Activated CD8-positive, alpha-beta memory T cell treated with anti-CD3 and anti-CD28 coated beads, Interleukin-2, amount 50 U/mL, for 48 hours (primary cell): ENCODE results near the gene TAF4.

Source experiments
- DNase-seq: peaks from one replicate; pipeline ENCODE4 v3.0.0-alpha.2; 2020

The TAF4 gene

DNA sequence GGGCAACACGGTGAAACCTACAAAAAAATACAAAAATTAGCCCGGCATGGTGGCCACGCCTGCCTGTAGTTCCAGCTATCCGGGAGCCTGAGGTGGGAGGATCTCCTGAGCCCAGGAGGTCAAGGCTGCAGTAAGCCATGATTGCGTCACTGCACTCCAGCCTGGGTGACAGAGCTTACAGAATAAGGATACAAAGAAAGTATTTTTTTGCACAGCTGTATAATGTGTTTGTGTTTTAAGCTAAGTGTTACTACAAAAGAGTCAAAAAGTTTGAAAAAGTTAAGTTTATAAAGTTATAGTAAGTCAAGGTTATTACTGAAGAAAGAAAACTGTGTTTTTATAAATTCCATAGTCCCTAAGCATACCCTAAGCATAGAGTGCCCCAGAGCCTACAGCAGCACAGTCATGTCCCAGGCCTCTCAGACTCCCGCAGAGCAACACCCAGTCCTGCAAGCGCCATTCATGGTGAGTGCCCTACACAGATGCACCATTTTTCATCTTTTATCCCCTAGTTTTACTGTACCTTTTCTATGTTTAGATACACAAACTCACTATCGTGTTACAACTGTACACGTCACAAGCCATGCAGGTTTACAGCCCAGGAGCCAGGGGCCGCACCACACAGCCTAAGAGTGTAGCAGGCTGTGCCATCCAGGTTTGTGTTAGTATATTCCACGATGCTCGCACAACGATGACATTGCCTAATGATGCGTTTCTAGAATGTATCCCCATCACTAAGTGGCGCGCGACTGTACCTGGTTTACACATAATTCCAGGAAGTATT, 22.4 kb downstream of the TAF4 start:
- DNase-seq = no peak

DNA sequence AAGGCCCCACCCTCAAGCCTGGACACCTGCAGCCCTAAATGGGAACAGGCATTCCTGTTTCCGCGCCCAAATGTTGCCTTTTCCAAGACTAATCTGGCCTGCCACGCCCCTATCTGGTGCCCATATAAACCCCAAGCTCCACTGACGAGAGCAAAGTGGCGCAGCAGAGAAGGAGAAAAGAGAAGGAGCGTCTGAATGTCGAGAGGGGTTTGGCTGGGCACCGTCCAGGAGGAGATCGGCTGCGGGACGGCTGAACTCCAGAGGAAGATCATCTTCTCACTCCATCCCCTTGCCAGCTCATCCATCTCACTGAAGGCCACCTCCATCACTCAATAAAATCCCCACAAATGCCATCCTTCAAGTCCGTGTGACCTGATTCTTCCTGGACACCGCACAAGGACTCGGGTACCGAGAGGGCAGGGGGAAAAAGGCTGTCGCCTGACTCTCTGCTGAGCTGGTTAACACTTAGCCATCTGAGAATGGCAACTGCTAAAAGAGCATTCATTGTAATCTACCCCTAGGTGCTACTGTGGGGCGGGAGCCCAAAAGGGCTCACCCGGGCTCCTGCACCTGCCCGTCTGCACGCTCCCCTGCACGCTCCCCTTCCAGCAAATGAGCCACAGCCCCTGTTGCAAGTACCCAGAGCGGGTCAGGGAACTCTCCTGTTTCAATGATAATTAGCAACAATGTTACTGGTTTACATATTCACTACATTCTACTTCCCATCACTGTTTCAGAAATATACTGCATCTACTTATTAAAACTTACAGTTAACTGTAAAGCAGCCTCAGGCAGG, 23.5 kb downstream of the TAF4 start:
- no peak for DNase-seq

DNA sequence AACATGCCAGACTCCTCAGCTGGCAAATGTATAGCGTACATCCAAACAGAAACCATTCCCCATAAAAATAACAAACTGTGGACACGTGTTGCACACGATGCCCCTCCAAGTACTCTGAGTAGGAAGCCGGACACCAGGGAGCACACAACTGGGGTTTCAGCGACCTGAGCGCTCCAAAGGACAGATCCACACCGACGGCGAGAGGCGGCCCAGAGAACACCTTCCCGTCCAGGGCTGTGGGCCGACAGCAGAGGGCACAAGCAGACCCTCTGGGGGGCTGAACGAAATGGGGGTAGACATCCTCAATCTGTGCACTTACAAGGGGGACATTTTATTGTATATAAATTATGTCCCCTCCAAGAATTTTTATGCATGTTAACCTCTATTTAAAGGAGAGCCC, 24.7 kb downstream of the TAF4 start:
- no peak for DNase-seq

DNA sequence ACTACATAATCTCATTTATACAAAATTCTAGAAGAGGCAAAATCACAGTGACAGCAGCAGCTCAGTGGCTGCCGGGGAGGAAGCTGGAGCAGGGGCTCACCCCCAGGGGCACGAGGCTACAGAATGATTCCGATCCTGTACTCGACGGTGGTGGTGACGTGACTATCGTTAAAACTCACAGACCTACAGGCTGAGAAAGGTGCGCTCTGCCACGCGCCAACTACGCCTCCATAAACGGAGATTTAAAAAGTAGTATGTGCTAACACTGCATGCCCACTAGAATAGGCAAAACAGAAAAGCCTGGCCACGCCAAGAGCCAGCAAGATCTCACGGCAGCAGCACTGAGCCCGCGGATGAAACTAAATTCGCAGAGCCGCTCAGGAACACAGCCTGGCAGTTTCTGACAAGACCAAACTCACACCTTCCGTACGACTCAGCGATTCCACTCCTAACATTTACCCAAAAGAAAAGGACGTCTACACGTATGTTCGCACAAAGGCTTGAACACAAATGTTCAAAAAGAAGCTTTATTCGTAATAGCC, 25.2 kb downstream of the TAF4 start:
- DNase-seq = no peak

DNA sequence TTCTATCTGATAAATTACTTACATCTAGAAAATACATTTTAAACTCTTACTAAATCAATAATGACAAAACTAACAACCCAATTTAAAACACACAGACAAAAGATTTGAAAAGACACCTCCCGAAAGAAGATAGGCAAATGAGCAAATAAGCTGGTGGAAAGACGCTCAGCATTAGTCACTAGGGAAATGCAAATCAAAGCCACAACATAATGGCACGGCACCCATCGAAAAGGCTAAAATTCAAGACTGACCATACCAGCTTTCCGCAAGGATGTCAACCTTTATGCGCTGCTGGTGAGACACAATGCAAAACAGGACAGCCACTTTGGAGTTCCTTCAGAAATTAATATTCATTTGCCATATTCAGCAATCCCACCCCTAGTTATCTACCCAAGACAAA, 25.9 kb downstream of the TAF4 start:
- DNase-seq = no peak

DNA sequence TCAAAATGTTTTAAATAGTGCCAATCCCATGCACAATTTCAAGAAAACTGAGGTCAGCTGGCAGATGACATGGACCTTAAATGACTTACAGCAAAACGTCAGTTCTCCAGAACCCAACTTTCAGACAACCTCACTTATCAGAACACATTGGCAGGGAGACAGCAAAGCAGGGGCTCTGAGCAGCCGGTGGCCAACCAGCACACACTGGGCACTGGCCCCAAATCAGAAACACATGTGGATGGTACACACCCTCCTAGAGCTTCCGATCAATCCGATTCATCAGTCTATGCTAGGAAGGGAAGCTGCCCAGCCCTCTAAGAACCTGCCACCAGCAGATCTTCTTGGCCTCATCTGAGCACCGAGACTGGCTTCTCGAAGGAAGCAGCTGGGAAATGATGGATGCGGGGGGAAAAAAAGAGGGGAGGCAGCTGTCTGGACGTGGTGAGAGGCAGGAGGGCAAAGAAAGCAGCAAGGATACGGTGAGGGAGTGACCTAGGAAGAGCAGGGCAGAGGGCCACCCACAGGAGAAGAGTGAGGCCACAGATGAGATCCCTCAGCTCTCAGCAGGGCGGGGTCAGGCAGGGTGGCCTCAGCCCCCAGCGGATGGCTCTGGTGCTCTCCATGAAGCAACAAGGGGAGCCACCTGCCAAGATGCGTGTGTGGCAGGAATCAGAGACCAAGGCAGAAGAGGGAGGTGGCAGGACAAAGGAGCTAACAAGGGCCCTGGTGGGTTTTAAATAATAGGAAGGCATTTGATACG, 32.9 kb downstream of the TAF4 start:
- no peak for DNase-seq

DNA sequence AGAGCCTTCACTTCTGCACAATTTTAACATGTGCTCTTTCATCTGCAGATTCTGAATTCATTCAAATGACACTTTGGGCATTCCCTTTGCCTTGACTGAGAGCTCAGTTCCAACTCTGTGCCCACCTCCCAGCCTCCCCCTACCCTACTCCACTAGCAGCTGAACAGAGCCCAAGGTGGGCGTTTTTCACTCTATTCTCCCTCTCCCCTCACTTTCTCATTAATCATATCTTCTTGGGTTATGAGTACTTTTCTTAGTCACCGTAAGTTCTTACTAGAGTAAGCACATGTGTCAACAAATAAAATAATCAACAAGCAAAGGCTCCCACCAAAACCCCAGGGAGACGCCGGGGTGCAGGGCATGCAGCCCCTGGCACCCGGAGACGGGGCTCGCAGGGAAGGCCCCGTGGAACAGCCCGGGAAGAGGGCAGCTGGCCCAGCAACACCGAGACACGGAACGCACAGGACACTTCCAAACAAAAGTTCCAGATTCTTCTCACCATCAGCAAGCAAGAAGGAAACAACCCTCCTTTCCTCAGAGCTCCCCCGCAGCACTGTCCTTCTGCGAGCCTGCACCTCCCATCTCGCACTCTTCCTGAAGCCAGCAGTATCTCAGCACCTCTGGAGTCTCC, 34.1 kb downstream of the TAF4 start:
- DNase-seq = no peak

DNA sequence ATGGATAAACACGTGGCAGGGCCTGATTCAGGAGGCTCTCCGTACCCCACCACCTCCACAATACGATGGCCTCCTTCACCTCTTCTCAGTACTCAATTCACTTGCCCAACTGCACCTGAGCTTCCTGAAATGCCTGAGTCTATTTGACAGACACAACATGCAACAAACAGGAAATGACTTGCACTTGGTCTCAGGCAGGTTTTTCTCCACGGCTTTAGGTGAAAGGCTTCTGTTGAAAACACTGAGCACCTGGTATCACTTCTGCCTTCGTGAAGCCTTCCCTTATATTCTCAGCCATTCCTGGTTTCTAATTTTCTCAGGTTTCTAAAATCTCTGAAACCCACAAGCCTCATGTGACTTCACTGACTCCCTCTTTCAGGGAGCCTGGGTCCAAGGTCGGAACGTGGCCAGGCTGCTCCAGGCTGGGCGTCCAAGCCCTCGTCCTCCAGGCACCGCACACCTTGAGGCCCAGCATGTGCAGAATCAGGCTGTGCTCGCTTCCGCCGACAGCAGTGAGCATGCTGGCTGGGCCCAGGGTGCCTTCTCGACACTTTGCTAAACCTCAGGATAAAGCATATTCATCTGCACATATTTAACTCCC, 34.7 kb downstream of the TAF4 start:
- DNase-seq = no peak

DNA sequence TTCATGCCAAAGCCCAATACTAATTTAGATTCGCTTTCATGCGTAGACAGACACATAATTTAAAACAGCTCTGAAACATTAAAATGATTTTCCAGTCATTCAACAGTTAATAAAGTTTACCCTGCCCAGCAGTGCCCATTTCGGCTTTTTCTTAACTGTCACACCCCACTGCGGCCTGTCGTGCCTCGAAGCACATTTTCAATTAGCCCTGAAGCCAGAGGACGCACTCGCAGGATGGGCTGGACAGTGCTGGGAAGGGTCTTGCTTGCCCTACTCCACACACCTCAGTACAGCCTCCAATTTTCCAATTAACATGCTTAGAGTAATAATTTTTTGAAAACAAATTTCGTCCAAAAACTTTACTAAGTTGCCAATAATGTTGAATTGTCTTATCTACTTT, 35.3 kb downstream of the TAF4 start:
- DNase-seq = no peak

DNA sequence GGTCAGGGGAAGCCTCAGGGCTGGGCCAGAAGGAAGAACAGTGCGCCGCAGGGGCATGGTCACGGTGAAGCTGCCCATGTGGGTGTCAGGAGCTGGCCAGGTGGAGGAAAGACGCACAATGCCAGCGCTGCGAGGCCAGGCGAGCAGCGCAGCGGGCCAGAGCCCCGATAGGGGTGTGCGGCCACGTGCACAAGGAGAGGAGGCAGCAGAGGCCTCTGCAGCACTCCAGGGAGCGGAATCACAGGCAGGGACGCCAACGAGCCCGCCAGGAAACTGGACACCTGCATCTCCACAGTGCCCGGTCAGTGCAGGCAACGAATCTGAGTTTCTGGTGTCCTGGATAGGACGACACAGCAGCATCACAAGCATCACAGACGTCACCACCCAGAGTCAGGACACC, 35.7 kb downstream of the TAF4 start:
- no peak for DNase-seq

DNA sequence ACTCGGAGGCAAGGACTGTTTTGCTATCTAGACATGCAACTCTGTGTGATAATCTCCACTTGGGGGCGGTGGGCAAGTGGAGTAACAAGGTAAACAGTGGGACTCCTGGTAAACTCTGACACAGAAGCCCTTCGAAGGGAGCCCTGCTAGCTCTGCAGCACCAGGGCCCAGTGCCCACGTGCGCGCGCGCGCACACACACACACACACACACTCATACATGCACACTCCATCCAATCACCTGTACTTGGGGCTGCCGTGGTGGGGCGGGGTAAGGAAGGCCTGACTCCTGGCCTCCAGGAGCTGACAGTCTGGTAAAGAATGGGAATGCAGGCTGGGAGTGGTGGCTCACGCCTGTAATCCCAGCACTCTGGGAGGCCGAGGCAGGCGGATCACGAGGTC, 36.4 kb downstream of the TAF4 start:
- DNase-seq = no peak

DNA sequence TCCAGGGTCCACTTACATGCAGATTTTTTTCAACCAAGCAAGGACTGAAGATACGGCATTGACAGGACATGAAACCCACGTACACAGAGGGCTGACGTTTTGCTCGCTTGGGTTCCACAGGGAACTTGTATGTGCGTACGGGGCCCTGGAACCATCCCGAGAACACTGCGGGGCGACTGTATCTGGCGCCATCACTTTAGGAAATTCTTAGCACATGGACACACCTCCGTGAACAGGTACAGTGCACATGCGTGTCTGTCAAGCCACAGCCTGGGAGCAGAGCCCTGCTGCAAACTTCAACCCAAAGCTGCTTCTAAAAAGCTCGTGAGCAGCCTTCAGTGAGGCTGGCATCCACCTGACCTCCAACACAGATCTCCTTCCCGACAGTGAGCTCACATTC, 37.3 kb downstream of the TAF4 start:
- no peak for DNase-seq

DNA sequence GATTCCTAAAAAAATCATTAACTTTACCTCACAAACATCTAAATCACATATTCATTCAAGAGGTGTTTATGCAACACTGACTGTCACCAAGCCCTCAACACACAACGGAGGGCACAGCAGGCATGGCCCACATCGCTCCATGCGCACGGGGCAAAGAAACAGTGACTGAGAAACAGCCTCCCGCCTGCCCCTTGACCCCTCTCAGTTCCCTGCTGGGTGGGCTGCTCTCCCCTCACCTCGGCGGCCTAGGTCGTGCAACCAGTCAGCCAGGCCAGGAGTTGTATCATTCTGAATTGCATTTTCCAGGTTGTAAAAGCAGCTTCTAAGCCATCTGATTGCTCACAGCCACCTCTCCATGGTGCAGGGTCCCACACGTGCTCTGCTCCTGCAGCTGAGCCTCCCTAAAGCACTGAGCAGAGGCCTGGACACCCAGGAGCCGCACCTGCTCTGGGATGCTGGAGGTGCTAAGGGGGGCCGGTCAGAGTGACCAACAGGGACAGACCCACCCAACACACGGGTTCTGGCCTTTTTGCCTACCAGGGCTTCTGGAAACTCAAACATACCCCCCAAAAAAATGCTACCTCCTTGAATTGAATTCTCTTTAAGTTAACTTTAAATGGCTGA, 37.9 kb downstream of the TAF4 start:
- no peak for DNase-seq

DNA sequence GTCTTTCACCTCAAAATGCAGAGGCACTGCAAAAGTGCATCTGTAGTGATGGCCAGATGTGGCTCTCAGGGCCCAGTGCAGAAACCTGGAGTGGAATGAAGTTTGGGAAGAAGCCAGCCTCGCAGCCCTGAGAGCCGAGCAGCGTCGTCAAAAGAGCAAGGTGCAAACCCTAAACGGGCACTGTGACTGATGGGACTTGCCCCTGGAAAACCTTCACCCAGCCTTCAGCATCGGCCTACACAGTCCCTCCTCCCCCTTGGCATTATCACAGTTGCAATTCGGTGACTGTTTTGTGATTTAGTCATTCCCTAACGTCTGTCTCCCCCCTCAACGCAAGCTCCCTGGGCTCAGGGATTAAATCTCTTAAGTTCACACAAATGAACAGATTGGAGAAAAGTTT, 38.6 kb downstream of the TAF4 start:
- DNase-seq = no peak

DNA sequence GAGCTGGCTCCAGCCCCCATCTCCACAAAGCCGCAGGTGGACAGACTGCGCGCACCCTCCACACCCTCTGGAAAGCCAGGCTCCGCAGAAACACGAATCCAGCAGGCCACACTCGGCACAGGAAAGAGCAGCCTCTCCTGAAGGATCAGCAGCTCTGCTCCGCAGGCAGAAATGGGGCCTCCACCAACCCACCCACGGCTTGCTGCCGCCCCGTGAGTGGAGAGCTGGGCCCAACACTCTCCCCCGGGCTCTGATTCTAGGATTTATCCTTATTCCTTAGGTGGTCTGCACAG, 39.2 kb downstream of the TAF4 start:
- no peak for DNase-seq

DNA sequence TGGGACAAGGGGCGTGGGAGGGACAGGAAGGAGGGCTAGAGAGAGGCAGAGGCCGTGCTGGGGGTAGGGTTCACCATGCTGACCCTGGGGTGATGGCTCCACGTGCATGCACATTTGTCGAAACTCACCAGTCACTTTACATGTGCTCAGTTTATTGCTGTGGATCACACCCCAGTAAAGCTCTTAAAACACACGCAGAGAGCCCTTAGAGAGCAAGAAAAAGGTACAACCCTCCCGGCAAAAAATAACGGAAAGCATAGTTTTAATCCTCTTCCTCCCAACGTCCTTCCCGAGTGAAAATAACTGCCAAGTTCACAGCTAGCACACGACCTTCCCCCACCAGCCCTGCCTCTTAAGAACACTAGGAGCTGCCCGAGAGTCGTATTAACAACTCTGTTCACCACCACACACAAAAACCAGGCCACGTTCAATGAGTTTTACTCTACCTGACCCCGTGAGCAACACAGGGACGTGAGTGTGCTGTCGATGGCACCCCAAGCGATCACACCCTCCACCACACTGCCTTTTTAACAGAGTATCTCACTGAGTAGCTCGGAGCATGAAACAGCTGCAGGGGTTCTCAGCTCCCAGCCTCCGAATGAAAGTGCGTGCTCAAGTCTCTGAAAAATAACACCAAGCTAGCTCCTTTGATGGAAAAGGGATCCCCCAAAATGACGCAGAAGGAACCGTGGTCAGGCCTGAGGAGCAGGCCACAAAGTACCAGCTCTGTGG, 39.7 kb downstream of the TAF4 start:
- DNase-seq = no peak

DNA sequence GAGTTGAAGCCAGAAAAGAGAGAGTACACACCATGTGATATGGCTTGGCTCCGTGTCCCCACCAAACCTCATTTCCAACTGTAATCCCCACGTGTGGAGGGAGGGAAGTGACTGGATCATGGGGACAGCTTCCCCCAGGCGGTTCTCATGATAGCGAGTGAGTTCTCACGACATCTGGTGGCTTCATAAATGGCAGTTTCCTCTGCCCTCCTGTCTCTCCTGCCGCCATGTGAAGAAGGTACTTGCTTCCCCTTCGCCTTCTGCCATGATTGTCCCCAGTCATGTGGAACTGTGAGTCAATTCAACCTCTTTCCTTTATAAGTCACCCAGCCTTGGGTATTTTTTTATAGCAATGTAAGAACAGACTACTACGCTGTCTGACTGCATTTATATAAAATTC, 40.3 kb downstream of the TAF4 start:
- DNase-seq = no peak

DNA sequence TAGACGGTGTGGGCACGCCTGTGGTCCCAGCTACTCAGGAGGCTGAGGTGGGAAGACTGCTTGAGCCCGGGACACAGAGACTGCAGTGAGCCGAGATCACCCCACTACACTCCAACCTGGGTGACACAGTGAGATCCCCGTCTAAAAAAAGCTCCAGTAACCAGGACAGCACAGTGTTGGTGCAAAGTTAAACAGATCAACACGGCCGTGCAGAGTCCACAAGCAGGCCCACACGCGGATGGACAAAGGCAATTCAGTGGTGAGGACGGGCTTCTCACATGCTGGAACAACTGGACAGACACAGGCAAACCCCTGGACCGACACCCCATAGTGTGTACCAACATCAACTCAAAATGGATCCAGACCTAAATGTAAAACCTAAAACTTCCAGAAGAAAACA, 41.7 kb downstream of the TAF4 start:
- no peak for DNase-seq

DNA sequence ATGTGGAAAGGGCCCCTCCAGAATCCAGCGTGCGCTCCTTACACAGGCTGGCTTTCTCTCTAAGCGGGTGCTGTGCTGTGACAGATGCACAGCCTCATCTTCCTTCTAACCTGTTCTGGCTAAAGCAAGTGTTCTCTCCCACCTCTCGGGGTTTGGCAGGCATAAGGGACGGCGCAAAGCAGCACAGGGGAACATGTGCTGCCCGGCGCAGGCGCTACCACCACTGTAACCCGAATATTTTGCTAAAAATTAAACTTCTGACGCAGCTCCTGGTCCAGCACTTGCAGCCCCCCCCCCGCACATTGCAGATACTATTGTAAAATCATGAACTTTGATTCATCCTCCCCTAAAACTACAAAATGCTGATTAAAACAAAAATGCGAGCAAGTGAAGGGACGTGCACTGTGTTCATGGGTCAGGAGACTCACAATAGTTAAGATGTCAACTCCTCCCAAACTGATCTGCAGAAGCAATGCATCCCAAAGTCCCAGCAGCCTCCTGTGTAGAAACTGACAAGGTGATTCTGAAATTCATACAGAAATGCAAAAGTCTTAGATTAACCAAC, 43.0 kb downstream of the TAF4 start:
- DNase-seq = no peak

DNA sequence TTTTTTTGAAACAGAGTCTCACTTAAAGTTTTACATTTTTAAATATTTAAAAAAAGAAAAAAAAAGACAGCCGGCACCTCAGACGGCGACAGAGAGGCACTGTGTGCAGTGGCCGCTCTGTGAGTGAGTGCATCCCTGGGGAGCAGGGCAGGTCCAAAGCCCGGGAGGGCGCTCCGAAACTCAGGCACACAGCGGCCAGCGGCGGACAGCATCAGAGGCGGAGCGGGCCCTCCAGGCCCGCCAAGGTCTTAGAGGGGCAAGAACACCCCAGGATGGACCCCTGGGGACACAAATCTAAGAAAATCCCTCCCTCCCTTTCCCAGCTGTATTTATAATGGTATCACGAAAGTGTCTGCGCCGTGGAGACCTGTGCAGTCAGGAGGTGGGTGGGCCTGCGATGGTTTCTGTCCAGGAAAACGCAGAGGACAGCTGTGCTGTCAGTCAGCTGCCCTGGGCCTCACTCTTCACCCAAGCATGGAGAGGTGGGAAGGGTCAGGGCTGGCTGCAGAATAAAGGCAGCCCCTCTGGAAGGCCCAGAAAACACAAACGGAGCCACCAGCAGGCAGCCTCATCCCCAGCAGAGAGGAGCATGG, 43.8 kb downstream of the TAF4 start:
- no peak for DNase-seq
